LNCaP clone FGC (cell line): ENCODE results near the gene E2F3.
"Not testable (repeated sequence)": the region's sequence is repeated elsewhere in the genome, so short reads cannot be mapped to it uniquely, and the experiment has no call there.

Experiments
- DNase-seq: peaks from one replicate; pipeline ENCODE4 v3.0.0-alpha.2; 2011; ENCODE audit warnings: low read depth
- H3K4me3 ChIP-seq: 2 replicates; pipeline ENCODE4 v1.5.1; 2011; ENCODE audit warnings: mild to moderate bottlenecking, low read depth, low read length, control low read depth
- CTCF ChIP-seq: IDR thresholded peaks from 2 replicates; pipeline ENCODE4 v1.5.1; 2012; ENCODE audit warnings: mild to moderate bottlenecking; ENCODE audit not compliant: control insufficient read depth, insufficient read depth; ENCODE audit errors: extremely low read depth

The E2F3 gene

GRCh38 chr6:20463396-20463795 lies 61.7 kb downstream of the E2F3 start:
- TF ChIP-seq CTCF, result no peak

GRCh38 chr6:20464041-20464440 lies 62.4 kb downstream of the E2F3 start:
- H3K4me3 ChIP-seq, result no peak overlapping the region
- TF ChIP-seq CTCF, result no peak
- no peak for DNase-seq

More at GRCh38 chr6:20463396-20463795, 61.7 kb downstream of the E2F3 start:
- no peak for DNase-seq
- no peak overlapping the region for H3K4me3 ChIP-seq

GRCh38 chr6:20464847-20465246 lies 63.2 kb downstream of the E2F3 start:
- H3K4me3 ChIP-seq, result no peak overlapping the region
- no peak for DNase-seq
- TF ChIP-seq CTCF, result no peak

GRCh38 chr6:20465616-20466015 lies 63.9 kb downstream of the E2F3 start:
- H3K4me3 ChIP-seq, DNase-seq: not testable (repeated sequence)

- DNase-seq, result no peak
- no peak overlapping the region for H3K4me3 ChIP-seq
- no peak for TF ChIP-seq CTCF
These were observed 65.8 kb downstream of the E2F3 start for GRCh38 chr6:20467437-20467836.

- no peak for TF ChIP-seq CTCF
- no peak overlapping the region for H3K4me3 ChIP-seq
- no peak for DNase-seq
These were observed 66.5 kb downstream of the E2F3 start for GRCh38 chr6:20468209-20468608.

- no peak for TF ChIP-seq CTCF
These were observed 71.1 kb downstream of the E2F3 start for GRCh38 chr6:20472748-20473147.

More at GRCh38 chr6:20472748-20473147, 71.1 kb downstream of the E2F3 start:
- peak; percentile 1 for DNase-seq
- H3K4me3 ChIP-seq, result no peak overlapping the region
